ENCODE data around the gene ZNF784. TPM values are rescaled to one million over a fixed set of nuclear protein-coding genes. Genes with fewer than 3 reads are reported as not detected.

The ZNF784 gene
- polyA plus RNA-seq, 2 of the 4 experiments (the other 2 are of a cell fraction): 3.5 to 6.6 TPM

DNA sequence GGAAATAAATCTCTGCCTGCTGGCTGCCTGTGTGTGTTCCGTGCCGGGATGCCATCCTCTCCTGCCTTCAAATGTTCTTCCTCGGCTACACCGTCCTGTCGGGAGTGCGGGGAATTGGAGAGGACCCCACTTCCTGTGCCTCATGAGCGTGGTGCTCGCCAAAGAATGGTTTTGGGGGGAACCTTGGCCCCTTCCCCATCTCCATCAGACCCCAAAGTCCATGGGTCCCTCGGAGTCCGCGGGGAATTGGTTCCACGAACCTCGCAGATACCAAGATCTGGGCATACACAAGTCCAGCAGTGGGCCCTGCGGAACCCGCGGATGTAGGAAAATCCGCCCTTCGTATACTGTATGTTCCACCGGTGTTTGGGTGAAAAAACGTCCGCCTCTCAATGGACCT lies 21.3 kb downstream of the ZNF784 start (continued):
- no peak for TF ChIP-seq E2F6 (IDR thresholded peaks at IDR 0.05; ENCODE audit: borderline replicate concordance, low read depth)
- no peak for TF ChIP-seq RNF2 (IDR thresholded peaks at IDR 0.05; ENCODE audit: borderline replicate concordance, low read depth)
- TF ChIP-seq ZFP36 (IDR thresholded peaks at IDR 0.05; ENCODE audit: borderline replicate concordance, partially characterized antibody): no peak

DNA sequence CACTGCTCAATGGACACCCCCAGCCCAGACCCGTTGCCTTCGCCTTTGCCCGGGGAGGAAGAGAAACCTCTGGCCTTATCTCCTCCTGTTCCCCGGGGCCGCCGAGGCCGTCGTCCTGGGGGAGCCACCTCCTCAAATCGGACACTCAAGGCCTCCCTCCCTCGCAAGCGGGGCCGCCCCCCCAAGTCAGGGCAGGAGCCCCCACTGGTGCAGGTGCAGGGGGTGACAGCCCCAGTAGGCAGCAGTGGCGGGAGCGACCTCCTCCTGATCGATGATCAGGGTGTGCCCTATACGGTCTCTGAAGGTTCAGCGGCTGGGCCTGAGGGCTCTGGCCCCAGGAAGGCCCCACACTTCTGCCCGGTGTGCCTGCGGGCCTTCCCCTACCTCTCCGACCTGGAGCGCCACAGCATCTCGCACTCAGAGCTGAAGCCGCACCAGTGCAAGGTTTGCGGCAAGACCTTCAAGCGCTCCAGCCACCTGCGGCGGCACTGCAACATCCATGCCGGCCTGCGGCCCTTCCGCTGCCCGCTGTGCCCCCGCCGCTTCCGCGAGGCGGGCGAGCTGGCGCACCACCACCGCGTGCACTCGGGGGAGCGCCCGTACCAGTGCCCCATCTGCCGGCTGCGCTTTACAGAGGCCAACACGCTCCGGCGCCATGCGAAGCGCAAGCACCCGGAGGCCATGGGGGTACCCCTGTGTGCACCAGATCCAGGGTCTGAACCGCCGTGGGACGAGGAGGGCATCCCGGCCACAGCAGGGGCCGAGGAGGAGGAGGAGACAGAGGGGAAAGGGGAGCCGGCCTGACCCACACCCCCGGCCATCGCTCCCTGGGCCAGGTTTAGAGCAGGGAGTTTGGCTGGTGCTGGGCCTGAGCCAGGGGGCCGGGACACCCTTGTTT lies 22.0 kb downstream of the ZNF784 start:
- no peak for FAIRE-seq
- POLR2A ChIA-PET: no interaction called here

GRCh38 chr19:55601084-55601483 lies 23.3 kb downstream of the ZNF784 start:
- ATAC-seq: no peak
- 84% methylated on average over 4 of the region's 4 CpGs for WGBS (ENCODE audit: missing lambda C conversion rate)
- H3K9me3 ChIP-seq: no peaks in the 10 kb centered on the region
- peaks cover 20% of the 10 kb centered on the region for H3K4me1 ChIP-seq
- H3K4me3 ChIP-seq: peak overlapping the region; percentile 69
- POLR2A ChIA-PET: interaction anchor here (1.5 to 2.7 kb wide), 2 partner anchors 53 to 97 kb away, joined by 7 to 44 read pairs; no protein-coding TSS in a partner anchor
- peak overlapping the region; percentile 95 to 96 for H3K27ac ChIP-seq
- no peak for FAIRE-seq
- H3K4me2 ChIP-seq: peak overlapping the region; percentile 81
- CTCF ChIA-PET: interaction anchor here (1.1 to 16.7 kb wide), 4 partner anchors 17 to 134 kb away, joined by 3 to 348 read pairs (median 6); no protein-coding TSS in a partner anchor
- TF ChIP-seq KDM1A (IDR thresholded peaks at IDR 0.05; ENCODE audit: low read depth): peak; percentile 76; the same call in 1 of the 2 replicates
- no peak for TF ChIP-seq RNF2 (IDR thresholded peaks at IDR 0.05; ENCODE audit: borderline replicate concordance, low read depth)
- TF ChIP-seq CHD4 (IDR thresholded peaks at IDR 0.05; ENCODE audit: borderline replicate concordance): no peak
- TF ChIP-seq JUNB (IDR thresholded peaks at IDR 0.05): no peak
- 0 out of 2 replicates have a peak, but pooled peaks have one; percentile 69 for TF ChIP-seq HDAC2 (IDR thresholded peaks at IDR 0.05)
- no peak for DNase-seq (ENCODE audit: low read depth in 1 of 2, low spot score in 1 of 2)

More for the DNA sequence above, 22.0 kb downstream of the ZNF784 start:
- CTCF ChIA-PET: interaction anchor here (0.7 to 16.7 kb wide), 5 partner anchors 14 to 135 kb away, joined by 3 to 348 read pairs (median 3); no protein-coding TSS in a partner anchor
- ATAC-seq: no peak
- H3K27ac ChIP-seq: peak overlapping the region in 1 of 2 experiments; percentile 96; a peak in 3 of 6 replicates
- H3K4me3 ChIP-seq: no peak overlapping the region
- peaks cover 29% of the 10 kb centered on the region for H3K4me1 ChIP-seq
- TF ChIP-seq, protein P1, sequence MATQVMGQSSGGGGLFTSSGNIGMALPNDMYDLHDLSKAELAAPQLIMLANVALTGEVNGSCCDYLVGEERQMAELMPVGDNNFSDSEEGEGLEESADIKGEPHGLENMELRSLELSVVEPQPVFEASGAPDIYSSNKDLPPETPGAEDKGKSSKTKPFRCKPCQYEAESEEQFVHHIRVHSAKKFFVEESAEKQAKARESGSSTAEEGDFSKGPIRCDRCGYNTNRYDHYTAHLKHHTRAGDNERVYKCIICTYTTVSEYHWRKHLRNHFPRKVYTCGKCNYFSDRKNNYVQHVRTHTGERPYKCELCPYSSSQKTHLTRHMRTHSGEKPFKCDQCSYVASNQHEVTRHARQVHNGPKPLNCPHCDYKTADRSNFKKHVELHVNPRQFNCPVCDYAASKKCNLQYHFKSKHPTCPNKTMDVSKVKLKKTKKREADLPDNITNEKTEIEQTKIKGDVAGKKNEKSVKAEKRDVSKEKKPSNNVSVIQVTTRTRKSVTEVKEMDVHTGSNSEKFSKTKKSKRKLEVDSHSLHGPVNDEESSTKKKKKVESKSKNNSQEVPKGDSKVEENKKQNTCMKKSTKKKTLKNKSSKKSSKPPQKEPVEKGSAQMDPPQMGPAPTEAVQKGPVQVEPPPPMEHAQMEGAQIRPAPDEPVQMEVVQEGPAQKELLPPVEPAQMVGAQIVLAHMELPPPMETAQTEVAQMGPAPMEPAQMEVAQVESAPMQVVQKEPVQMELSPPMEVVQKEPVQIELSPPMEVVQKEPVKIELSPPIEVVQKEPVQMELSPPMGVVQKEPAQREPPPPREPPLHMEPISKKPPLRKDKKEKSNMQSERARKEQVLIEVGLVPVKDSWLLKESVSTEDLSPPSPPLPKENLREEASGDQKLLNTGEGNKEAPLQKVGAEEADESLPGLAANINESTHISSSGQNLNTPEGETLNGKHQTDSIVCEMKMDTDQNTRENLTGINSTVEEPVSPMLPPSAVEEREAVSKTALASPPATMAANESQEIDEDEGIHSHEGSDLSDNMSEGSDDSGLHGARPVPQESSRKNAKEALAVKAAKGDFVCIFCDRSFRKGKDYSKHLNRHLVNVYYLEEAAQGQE (IDR thresholded peaks at IDR 0.05): no peak
- TF ChIP-seq HMGXB4 (CRISPR knock-in tag; IDR thresholded peaks at IDR 0.05; ENCODE audit: borderline replicate concordance): no peak
- TF ChIP-seq SMC3 (IDR thresholded peaks at IDR 0.05): no peak
- no peak for TF ChIP-seq JUN (IDR thresholded peaks at IDR 0.05)
- no peak for TF ChIP-seq RCOR1 (IDR thresholded peaks at IDR 0.05; ENCODE audit: low read depth, low read length)
- no peak for TF ChIP-seq ZNF302 (CRISPR knock-in tag; IDR thresholded peaks at IDR 0.05)
- TF ChIP-seq, protein P2, sequence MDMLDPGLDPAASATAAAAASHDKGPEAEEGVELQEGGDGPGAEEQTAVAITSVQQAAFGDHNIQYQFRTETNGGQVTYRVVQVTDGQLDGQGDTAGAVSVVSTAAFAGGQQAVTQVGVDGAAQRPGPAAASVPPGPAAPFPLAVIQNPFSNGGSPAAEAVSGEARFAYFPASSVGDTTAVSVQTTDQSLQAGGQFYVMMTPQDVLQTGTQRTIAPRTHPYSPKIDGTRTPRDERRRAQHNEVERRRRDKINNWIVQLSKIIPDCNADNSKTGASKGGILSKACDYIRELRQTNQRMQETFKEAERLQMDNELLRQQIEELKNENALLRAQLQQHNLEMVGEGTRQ (IDR thresholded peaks at IDR 0.05): no peak
- TF ChIP-seq MAZ (IDR thresholded peaks at IDR 0.05; ENCODE audit: borderline replicate concordance, low read depth, low read length): no peak
- TF ChIP-seq SREBF2 (IDR thresholded peaks at IDR 0.05): no peak
- TF ChIP-seq HEYL (CRISPR knock-in tag; IDR thresholded peaks at IDR 0.05): no peak
- no peaks in the 10 kb centered on the region for H3K9me3 ChIP-seq
- WGBS (ENCODE audit: missing lambda C conversion rate): 97% methylated on average over 60 of the region's 60 CpGs
- no peak overlapping the region for H3K4me2 ChIP-seq
- DNase-seq (ENCODE audit: low read depth in 1 of 2, low spot score in 1 of 2): no peak

Data from A549 (cell line).